Measurements from ENCODE around the gene LNX1. TPM values are rescaled to one million over a fixed set of nuclear protein-coding genes. Genes with fewer than 3 reads are reported as not detected.

LNX1 gene
- total and polyA plus RNA-seq, 2 of the 13 experiments (the other 11 are each of a cell fraction or from before 2014, with no cell fraction given): 0.49 TPM

DNA sequence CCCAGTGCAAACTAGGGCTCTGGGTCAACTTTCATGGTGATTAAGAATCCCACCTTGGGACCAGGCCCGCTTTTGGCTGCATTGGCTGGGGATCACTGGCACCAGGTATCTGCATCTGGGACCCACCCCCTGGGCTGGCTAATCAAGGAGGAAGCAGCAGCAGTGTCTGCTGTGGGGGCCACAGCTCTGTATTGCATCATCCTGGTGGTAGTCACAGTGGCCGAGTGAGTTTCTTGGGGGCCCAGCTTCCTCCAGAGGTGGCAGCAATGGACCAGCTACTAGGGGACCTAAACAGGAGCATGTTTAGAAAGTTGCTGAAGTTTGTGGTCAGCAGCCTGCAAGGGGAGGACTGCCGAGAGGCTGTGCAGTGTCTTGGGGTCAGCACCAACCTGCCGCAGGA is 15.7 kb downstream of the LNX1 start:
- Histone ChIP-seq H3K4me3 (replicated peaks in 1 of 3; ENCODE audit: insufficient read depth in 1 of 3, low read depth in 2 of 3, low read length in 3 of 3) (no peak overlapping the region), H3K27ac (ENCODE audit: extremely low read length, insufficient read depth, low read length) (no peak overlapping the region), H3K79me2 (ENCODE audit: insufficient read depth, low read length) (no peaks in the 10 kb centered on the region), H3K27me3 (ENCODE audit: control insufficient read depth in 1 of 2, insufficient read depth in 2 of 2, low read length in 2 of 2) (no peaks in the 10 kb centered on the region), H3K4me2 (ENCODE audit: low read depth, low read length) (peak overlapping the region; percentile 18; the same call in 1 of the 2 replicates), H3K4me1 (ENCODE audit: insufficient read depth, low read length) (peaks cover 20% of the 10 kb centered on the region), H4K20me1 (ENCODE audit: insufficient read depth, low read length) (no peaks in the 10 kb centered on the region), H3K9me3 (ENCODE audit: low read length) (no peaks in the 10 kb centered on the region), H3K9ac (ENCODE audit: insufficient read depth, low read depth, low read length) (no peak overlapping the region), H3K36me3 (replicated peaks in 1 of 2; ENCODE audit: control insufficient read depth in 1 of 2, insufficient read depth in 2 of 2, low read length in 2 of 2) (no peaks in the 10 kb centered on the region), H2AFZ (ENCODE audit: low read length) (no peak overlapping the region)
- TF ChIP-seq ZNF570 (CRISPR knock-in tag; IDR thresholded peaks at IDR 0.05; ENCODE audit: borderline replicate concordance) (no peak), SRSF9 (IDR thresholded peaks at IDR 0.05; ENCODE audit: borderline replicate concordance, insufficient read depth, low read depth, low read length, poor library complexity, severe bottlenecking) (no peak), ZNF343 (CRISPR knock-in tag; IDR thresholded peaks at IDR 0.05) (no peak), ATF4 (CRISPR knock-in tag; IDR thresholded peaks at IDR 0.05) (peak in 1 of 2 experiments; percentile 54; a peak in 2 of 4 replicates), ZNF558 (CRISPR knock-in tag; IDR thresholded peaks at IDR 0.05; ENCODE audit: borderline replicate concordance) (no peak), CEBPG (CRISPR knock-in tag; IDR thresholded peaks at IDR 0.05) (peak; percentile 51)
- TF ChIP-seq, protein P1, sequence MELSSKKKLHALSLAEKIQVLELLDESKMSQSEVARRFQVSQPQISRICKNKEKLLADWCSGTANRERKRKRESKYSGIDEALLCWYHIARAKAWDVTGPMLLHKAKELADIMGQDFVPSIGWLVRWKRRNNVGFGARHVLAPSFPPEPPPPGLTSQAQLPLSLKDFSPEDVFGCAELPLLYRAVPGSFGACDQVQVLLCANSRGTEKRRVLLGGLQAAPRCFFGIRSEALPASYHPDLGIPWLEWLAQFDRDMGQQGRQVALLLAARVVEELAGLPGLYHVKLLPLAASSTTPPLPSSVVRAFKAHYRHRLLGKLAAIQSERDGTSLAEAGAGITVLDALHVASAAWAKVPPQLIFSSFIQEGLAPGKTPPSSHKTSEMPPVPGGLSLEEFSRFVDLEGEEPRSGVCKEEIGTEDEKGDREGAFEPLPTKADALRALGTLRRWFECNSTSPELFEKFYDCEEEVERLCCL (CRISPR knock-in tag; IDR thresholded peaks at IDR 0.05; ENCODE audit: borderline replicate concordance): no peak
- no TSS peak for BruUV-seq (replicated peaks)
- intact Hi-C loops (cut with micrococcal nuclease; ENCODE audit: unreplicated experiment): no loop called here
- ATAC-seq (no peak), FAIRE-seq (no peak), DNase-seq (ENCODE audit: low spot score) (no peak)
- WGBS (ENCODE audit: low lambda C conversion rate): no CpG with 5 or more reads among the region's 4 CpGs
- ChIA-PET CTCF (ENCODE audit: low intra/inter-chr PET ratio, low total read pairs) (no interaction called here), POLR2A (no interaction called here)
- in situ Hi-C loops (cut with HindIII; ENCODE audit: extremely low pct_ligation_motif_present, low pct_unique_long_range_greater_than_20kb): no loop called here

All from HepG2 (cell line).